NCI-H345 (cell line): ENCODE data around the gene TFDP1.

ENCODE experiments used
- DNase-seq: peaks from one replicate; lab custom pipeline; 2025; lab: John Stamatoyannopoulos, UW

TFDP1 gene

DNA sequence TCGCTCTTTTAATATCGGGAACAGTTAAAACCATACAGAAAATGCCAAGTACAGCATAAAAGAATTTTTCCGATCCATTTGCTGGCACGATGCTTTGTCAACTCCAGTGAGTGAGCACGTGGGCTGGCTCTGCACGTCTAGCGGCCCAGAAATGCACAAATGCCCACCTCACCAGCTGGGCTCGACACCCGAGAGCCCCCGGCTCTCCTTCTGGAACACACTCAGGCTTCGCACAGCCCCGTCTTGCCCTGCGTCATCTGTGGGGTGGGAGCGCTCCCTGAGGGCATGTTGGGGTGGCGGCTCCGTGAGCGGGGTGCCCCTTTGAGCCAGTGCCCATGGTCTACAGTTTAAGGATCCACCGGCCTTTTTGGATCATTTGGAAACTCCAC lies 48.9 kb downstream of the TFDP1 start:
- no peak for DNase-seq

DNA sequence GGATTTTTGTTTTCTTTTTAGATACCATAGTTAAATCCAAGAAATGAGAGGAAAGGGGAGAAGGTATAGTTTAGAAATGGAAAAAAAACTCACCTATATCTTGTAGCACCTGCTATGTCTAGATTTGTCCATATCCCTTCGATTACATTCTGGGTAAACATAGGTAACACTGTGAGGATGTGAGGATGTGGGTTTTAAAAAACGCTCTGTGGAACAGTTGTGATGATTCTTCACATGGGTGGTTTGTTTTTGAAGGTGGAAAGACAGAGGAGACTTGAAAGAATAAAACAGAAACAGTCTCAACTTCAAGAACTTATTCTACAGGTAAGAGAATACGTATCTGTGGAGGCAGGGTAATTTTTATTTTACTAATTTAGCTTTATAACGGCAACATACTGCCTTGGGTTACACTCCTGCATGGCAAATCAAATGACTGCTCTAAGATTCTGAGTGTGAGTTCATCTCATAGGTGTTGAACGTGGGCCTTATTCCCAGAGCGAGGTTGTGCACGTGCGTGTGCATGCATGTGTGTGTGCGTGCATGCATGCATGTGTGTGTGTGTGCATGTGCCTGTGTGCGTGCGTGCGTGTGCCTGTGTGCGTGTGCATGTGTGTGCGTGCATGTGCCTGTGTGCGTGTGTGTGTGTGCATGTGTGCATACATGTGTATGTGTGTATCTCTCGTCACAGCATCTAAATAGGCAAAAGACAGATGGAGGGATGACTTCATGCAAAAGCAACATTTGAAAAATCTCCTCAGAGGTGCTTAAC lies 49.9 kb downstream of the TFDP1 start:
- DNase-seq = no peak

- DNase-seq = no peak
These were observed 50.5 kb downstream of the TFDP1 start for GRCh38 chr13:113635048-113635420.

GRCh38 chr13:113635709-113636108 lies 51.2 kb downstream of the TFDP1 start:
- no peak for DNase-seq

- no peak for DNase-seq
These were observed 51.9 kb downstream of the TFDP1 start for GRCh38 chr13:113636266-113636963.

DNA sequence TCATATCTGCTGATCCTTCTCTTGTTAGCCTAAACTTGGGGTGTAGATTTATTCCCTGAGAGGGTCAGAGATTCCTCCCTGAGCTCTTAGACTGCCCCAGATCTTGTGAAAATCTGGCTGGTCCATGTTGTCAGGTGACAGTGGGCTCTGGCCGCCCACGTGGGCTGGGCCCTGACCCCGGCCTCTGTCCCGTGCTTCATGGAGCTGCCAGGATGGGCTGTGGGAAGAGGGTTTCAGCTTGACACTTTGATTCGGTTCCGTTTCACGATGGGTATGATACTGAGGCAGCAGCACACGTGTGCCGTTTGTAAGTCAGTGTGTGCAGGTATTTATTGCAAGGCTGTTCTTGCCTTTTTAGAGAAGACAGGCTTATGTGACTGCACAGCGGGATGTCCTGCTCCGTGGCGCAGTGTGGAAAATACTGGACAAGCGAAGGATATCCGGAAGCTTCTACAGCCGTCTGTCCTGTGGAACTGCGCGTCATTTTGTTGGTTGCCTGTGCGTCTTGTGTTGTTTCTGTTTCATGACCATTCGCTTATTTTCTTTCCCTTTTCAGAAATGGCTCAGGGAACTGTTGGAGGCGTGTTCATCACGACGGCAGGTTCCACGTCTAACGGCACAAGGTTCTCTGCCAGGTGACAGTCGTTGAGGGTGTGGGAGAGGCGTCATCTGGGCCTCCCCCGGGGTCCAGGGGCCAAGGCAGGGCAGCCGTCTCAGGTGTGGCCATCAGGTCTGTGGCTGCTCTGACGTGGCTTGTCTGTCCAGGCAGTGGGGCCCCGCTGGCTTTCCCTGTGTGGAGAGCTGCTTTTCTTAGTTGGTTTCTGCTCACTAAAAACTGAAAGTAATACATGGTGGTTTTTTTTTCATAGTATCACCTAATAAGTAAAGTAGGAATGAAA lies 53.0 kb downstream of the TFDP1 start:
- DNase-seq = no peak

- DNase-seq = no peak
These were observed 53.7 kb downstream of the TFDP1 start for GRCh38 chr13:113638173-113638746.

- no peak for DNase-seq
These were observed 54.3 kb downstream of the TFDP1 start for GRCh38 chr13:113638806-113639205.

DNA sequence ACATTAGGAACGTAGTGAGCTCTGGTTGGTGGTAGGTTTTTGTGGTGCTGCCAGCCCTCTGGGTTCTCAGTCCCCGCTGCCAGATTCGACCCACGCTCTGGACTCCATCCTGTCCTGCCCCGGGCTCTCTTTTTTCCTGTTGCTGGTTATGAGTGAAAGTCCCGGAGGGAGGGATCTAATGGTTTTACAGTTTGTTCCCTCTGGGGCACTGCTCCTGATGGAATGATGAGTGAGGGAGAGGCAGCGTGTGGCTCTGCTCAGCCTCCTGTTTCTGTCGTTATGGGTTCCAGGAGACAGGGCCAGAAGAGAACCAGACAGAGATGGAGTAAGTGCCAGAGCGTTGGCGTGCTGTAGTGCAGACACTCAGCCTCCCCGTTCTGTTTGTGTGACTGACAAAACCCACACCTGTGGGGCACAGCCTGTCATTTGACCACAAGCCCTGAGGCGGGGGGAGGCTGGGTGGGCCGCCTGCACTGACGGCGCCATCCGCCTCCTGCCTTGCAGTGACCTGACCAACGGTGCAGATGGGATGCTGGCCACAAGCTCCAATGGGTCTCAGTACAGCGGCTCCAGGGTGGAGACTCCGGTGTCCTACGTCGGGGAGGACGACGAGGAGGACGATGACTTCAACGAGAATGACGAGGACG lies 55.2 kb downstream of the TFDP1 start:
- DNase-seq = no peak

DNA sequence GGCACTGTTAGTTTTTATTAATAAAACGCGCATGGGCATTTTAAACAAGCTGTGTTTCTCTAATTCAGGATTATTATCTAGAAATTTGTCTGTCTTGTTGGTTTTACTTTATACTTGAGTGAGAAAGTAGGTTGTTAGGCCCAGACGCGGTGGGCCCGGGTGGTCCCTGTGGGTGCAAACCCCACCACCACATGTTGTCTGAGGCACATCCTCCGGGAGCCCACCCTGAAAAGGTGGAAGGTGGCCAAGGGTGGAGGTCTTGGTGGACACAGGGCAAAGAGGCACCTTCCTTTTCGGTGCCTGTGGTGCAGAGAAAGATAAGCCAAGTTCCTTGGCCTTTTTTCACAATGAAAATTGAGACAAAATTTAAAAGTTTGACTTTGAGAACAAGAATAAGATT lies 56.9 kb downstream of the TFDP1 start:
- DNase-seq = no peak

GRCh38 chr13:113642563-113642962 lies 58.0 kb downstream of the TFDP1 start:
- DNase-seq = no peak

DNA sequence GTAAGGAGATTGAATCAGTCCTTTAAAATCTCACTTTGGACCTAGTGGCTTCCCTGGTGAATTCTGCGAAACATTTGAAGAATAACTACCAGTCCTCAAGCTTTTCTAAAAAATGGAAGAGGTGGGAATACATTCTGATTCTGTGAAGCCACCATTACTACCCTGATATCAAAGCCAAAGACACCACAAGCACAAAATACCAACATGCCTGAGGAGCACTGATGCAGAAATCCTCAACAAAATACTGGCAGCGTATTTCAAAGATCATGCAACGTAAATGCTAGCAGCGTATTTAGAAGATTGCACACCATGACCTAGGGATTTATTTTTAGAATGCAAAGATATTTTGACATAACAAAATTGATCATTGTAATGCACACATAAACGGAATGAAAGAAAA lies 59.0 kb downstream of the TFDP1 start:
- DNase-seq = no peak

DNA sequence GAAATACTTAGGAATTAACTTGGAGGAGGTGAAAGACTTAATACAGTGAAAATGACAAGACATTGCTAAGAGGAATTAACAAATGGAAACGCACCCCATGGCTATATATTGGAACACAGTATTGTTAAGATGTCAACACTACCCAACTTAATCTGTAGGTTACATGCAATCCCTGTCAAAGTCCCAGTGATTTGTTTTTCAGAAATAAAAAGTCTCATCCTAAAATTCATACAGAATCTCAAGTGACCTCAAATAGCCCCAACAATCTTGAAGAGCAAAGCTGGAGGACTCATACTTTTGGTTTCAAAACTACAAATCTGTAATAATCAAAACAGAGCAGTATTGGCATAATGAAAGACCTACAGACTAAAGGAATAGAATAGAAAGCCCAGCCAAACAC lies 60.2 kb downstream of the TFDP1 start:
- DNase-seq = no peak

GRCh38 chr13:113645329-113645728 lies 60.8 kb downstream of the TFDP1 start:
- DNase-seq = no peak

GRCh38 chr13:113646376-113646775 lies 61.8 kb downstream of the TFDP1 start:
- peak; percentile 45 for DNase-seq

DNA sequence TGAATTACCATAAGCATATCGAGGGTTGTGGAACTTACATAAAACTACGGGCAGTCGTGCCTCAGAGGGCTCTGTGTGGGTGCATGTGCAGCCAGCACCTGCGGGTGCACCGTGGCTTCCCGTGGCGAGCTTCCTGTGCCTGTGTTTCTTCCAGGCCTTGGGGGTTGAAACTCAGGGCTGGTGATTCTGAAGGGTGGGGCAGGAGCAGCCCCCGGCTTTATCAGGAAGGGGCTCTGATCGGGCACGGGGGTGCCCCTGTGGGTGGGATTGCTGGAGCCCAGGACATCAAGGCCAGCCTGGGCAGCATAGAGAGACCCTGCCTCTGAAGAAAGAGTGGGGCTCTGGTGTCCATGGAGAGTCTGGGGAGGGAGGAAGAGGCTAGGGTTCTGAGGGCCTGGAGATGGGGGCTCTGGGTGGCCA lies 62.4 kb downstream of the TFDP1 start:
- DNase-seq = no peak

GRCh38 chr13:113647351-113648215 lies 63.0 kb downstream of the TFDP1 start:
- DNase-seq = peak; percentile 97

- DNase-seq = peak; percentile 77
These were observed 63.7 kb downstream of the TFDP1 start for GRCh38 chr13:113648216-113648610.

- peak; percentile 39 for DNase-seq
These were observed 64.7 kb downstream of the TFDP1 start for GRCh38 chr13:113649212-113649611.

DNA sequence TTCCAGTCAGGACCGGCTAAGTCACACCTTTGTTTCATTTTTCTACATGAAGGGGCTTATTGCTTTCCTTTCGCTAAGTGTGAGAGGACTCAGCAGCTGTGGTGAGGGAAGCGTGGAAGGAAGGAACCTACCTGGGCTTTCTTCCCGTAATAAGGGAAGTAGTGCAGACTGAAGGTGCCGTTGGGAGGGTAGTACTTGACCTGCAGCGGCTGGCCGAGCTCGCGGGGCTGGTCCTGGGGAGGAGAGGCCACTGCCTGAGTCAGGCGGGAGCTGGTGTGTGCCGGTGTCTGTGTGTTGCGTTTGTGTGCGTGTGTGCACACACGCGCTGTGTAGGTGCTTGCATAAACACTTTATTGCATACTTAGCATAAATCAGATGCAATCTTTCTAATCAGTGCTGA lies 65.7 kb downstream of the TFDP1 start:
- DNase-seq = peak; percentile 17

- no peak for DNase-seq
These were observed 66.2 kb downstream of the TFDP1 start for GRCh38 chr13:113650731-113651148.
